Endothelial cell of umbilical vein (primary cell): ENCODE data around the gene NTN4. TPM values are rescaled to one million over a fixed set of nuclear protein-coding genes. Genes with fewer than 3 reads are reported as not detected.
A peak's percentile ranks its signal among the peaks of the same experiment; 100 is the strongest.
"Not testable (repeated sequence)": the region's sequence is repeated elsewhere in the genome, so short reads cannot be mapped to it uniquely, and the experiment has no call there.

ENCODE experiments used
- BruUV-seq: library from RNA; stranded (reverse); fragments of 400-500 nt; replicated peaks from 2 replicates; lab custom pipeline; 2021; lab: Mats Ljungman, UMichigan
- CTCF ChIA-PET: fragments of 300-600, 350-600 bp; sonication (Branson Sonifier 250); formaldehyde crosslinking; loops from one replicate; lab custom pipeline; 2021; ENCODE audit warnings: antibody characterized with exemption, inconsistent platforms; lab: Charles Lee
- POLR2A ChIA-PET: fragments of 300-600, 350-600 bp; sonication (Branson Sonifier 250); formaldehyde crosslinking; loops from one replicate; lab custom pipeline; 2021; ENCODE audit warnings: antibody characterized with exemption, inconsistent platforms; lab: Charles Lee
- DNase-seq: peaks from one replicate; pipeline ENCODE4 v3.0.0-alpha.2; 2011; ENCODE audit warnings: low read depth, low spot score
- FAIRE-seq: peaks from 2 replicates; lab custom pipeline; 2011; peaks lifted over from hg19 to GRCh38; lab: Jason Lieb, UNC
- H2AFZ ChIP-seq: 2 replicates; pipeline ENCODE4 v1.6.0; 2012; ENCODE audit warnings: low read depth, low read length, control low read depth, inconsistent platforms
- H3K27ac ChIP-seq: 2 replicates; pipeline ENCODE4 v1.5.1; 2011; ENCODE audit warnings: low read depth, mild to moderate bottlenecking, control low read depth, low read length, moderate library complexity; ENCODE audit not compliant: insufficient read depth
- H3K27me3 ChIP-seq, 2 experiments: 2 replicates each; pipeline versions ENCODE4 v1.6.0 to v1.6.1; 2011; ENCODE audit warnings: low read length in 2 of 2, mixed read lengths in 1 of 2; ENCODE audit not compliant: control insufficient read depth in 2 of 2, insufficient read depth in 2 of 2
- H3K36me3 ChIP-seq, 2 experiments: 2 replicates in 1 of 2; 3 replicates in 1 of 2; pipeline ENCODE4 v1.5.1; 2011; ENCODE audit warnings: low read length in 2 of 2, mild to moderate bottlenecking in 1 of 2, moderate library complexity in 1 of 2; ENCODE audit not compliant: control insufficient read depth in 2 of 2, insufficient read depth in 2 of 2; ENCODE audit errors: extremely low read depth in 1 of 2
- H3K4me1 ChIP-seq: 3 replicates; pipeline ENCODE4 v1.5.1; 2011; ENCODE audit warnings: mild to moderate bottlenecking, low read length; ENCODE audit not compliant: control insufficient read depth, insufficient read depth; ENCODE audit errors: extremely low read depth
- H3K4me2 ChIP-seq: 2 replicates; pipeline ENCODE4 v1.6.1; 2011; ENCODE audit warnings: low read length, control low read depth, mixed read lengths; ENCODE audit not compliant: insufficient read depth
- H3K4me3 ChIP-seq, 3 experiments: fragments of 200-600 bp in 1 of 3; sonication (generic), shearing (Covaris generic) in 1 of 3; replicated peaks in 1 of 3; 2 replicates each; pipeline ENCODE4 v1.5.1; 2011 to 2016; ENCODE audit warnings: control low read depth in 3 of 3, low read length in 3 of 3, mild to moderate bottlenecking in 2 of 3, inconsistent platforms in 1 of 3, low read depth in 1 of 3, moderate library complexity in 1 of 3; ENCODE audit not compliant: insufficient read depth in 1 of 3
- H3K79me2 ChIP-seq: 2 replicates; pipeline ENCODE4 v1.6.0; 2012; ENCODE audit warnings: low read length, inconsistent platforms; ENCODE audit not compliant: control insufficient read depth, insufficient read depth
- H3K9ac ChIP-seq: replicated peaks from 2 replicates; pipeline ENCODE3; 2011; ENCODE audit warnings: low read length, control low read depth; ENCODE audit not compliant: insufficient read depth; ENCODE audit errors: extremely low read depth
- H3K9me1 ChIP-seq: replicated peaks from 3 replicates; pipeline ENCODE4 v1.6.0; 2011; ENCODE audit warnings: mild to moderate bottlenecking, low read length; ENCODE audit not compliant: control insufficient read depth, insufficient read depth; ENCODE audit errors: extremely low read depth
- H3K9me3 ChIP-seq: replicated peaks from 2 replicates; pipeline ENCODE4 v1.5.1; 2012; ENCODE audit warnings: low read length, inconsistent platforms; ENCODE audit not compliant: control insufficient read depth, insufficient read depth
- H4K20me1 ChIP-seq: replicated peaks from 2 replicates; pipeline ENCODE3; 2011; ENCODE audit warnings: mild to moderate bottlenecking, low read length; ENCODE audit not compliant: control insufficient read depth, insufficient read depth; ENCODE audit errors: extremely low read depth
- CTCF ChIP-seq, 2 donors: IDR thresholded peaks; 1 replicate in 1 of 2; 2 replicates in 1 of 2; pipeline ENCODE4 v1.5.1; 2011; ENCODE audit warnings: low read length in 2 of 2, mild to moderate bottlenecking in 2 of 2, moderate library complexity in 2 of 2, control low read depth in 1 of 2, inconsistent platforms in 1 of 2, low read depth in 1 of 2; ENCODE audit not compliant: insufficient read depth in 1 of 2; ENCODE audit errors: extremely low read depth in 1 of 2
- EZH2 ChIP-seq: IDR thresholded peaks from 2 replicates; pipeline ENCODE4 v1.6.1; 2012; ENCODE audit warnings: borderline replicate concordance, low read depth, mild to moderate bottlenecking, moderate library complexity, low read length, inconsistent platforms; ENCODE audit not compliant: severe bottlenecking
- FOS ChIP-seq: IDR thresholded peaks from 2 replicates; pipeline ENCODE4 v1.6.1; 2011; ENCODE audit warnings: mild to moderate bottlenecking, low read length, moderate library complexity, borderline replicate concordance; ENCODE audit not compliant: insufficient read depth
- GATA2 ChIP-seq: IDR thresholded peaks from 2 replicates; pipeline ENCODE4 v1.7.0; 2011; ENCODE audit warnings: low read depth, mild to moderate bottlenecking, moderate library complexity, mixed read lengths, low read length; ENCODE audit not compliant: insufficient read length, insufficient read depth
- JUN ChIP-seq: IDR thresholded peaks from 2 replicates; pipeline ENCODE4 v1.6.1; 2011; ENCODE audit warnings: borderline replicate concordance, low read depth; ENCODE audit not compliant: insufficient read length, insufficient read depth
- MYC ChIP-seq: IDR thresholded peaks from one replicate; pipeline ENCODE4 v1.6.1; 2011; ENCODE audit warnings: mild to moderate bottlenecking, low read depth, low read length
- POLR2AphosphoS5 ChIP-seq: IDR thresholded peaks from 2 replicates; pipeline ENCODE4 v1.6.1; 2012; ENCODE audit warnings: low read depth, mild to moderate bottlenecking, control low read depth, low read length, moderate library complexity; ENCODE audit not compliant: insufficient read depth
- dilution Hi-C: fragments of 300-500 bp; cut with MboI; formaldehyde crosslinking; loops from one replicate; pipeline ENCODE4 v1.15.0; 2019; ENCODE audit warnings: low sequenced_read_pairs; ENCODE audit not compliant: extremely low pct_ligation_motif_present
- intact Hi-C: fragments of 100-400 bp; cut with micrococcal nuclease; formaldehyde crosslinking; loops from one replicate; pipeline ENCODE4 v1.10.0; 2022
- polyA plus RNA-seq, 4 experiments: library from polyadenylated mRNA; depleted of rRNA in 3 of 4; stranded (reverse) in 3 of 4; unstranded in 1 of 4; fragments of >200 nt; gene quantifications; 2 replicates each; pipeline versions ENCODE4 v1.2.1 to v1.2.3, GENCODE V29; 2011 to 2012; ENCODE audit warnings: missing spikeins in 1 of 4
- total RNA-seq: library from RNA; stranded (reverse); gene quantifications from 2 replicates; pipeline ENCODE4 v1.2.3, GENCODE V29; 2021

Gene NTN4
- total and polyA plus RNA-seq, 2 donors (not counting 3 experiments of a cell fraction or from before 2014, with no cell fraction given): 120 to 317 TPM

- TF ChIP-seq GATA2: no peak
- no peak for TF ChIP-seq JUN
- no peak for TF ChIP-seq EZH2
- TF ChIP-seq FOS: no peak
- no peak for TF ChIP-seq MYC
- TF ChIP-seq CTCF (IDR thresholded peaks at IDR 0.05; ENCODE audit: extremely low read depth in 1 of 2, insufficient read depth in 1 of 2, low read depth in 1 of 2, low read length in 2 of 2): no peak
- no peak for TF ChIP-seq POLR2AphosphoS5
- no peaks in the 10 kb centered on the region for H4K20me1 ChIP-seq
- H2AFZ ChIP-seq: no peak overlapping the region
- ChIA-PET CTCF (interaction anchor here (0.7 to 1.8 kb wide), 4 partner anchors 10 to 46 kb away, joined by 3 to 8 read pairs (median 3); no protein-coding TSS in a partner anchor), POLR2A (no interaction called here)
- H3K4me1 ChIP-seq: peaks cover 15% of the 10 kb centered on the region
- no peaks in the 10 kb centered on the region for H3K36me3 ChIP-seq
- no peak overlapping the region for H3K9ac ChIP-seq
- H3K9me1 ChIP-seq: no peaks in the 10 kb centered on the region
- no peak overlapping the region for H3K4me3 ChIP-seq
- H3K4me2 ChIP-seq: no peak overlapping the region
- H3K27ac ChIP-seq: no peak overlapping the region
- no TSS peak for BruUV-seq
- DNase-seq: peak; percentile 72
- intact Hi-C loops (loop anchor here (5.0 kb wide), 1 partner anchor 97 kb away; no protein-coding TSS in a partner anchor), dilution Hi-C loops (no loop called here)
- H3K79me2 ChIP-seq: no peaks in the 10 kb centered on the region
- no peak for FAIRE-seq
- H3K9me3 ChIP-seq: no peaks in the 10 kb centered on the region
- no peaks in the 10 kb centered on the region for H3K27me3 ChIP-seq
Measured at GRCh38 chr12:95620171-95620570, 170.4 kb downstream of the NTN4 start.

GRCh38 chr12:95616470-95616869 is 174.1 kb downstream of the NTN4 start:
- H3K9me1 ChIP-seq, H4K20me1 ChIP-seq, H3K4me3 ChIP-seq, H3K27me3 ChIP-seq, intact Hi-C loops, H3K36me3 ChIP-seq, CTCF ChIA-PET, H3K27ac ChIP-seq, H3K4me2 ChIP-seq, H2AFZ ChIP-seq, POLR2A ChIA-PET, H3K9ac ChIP-seq, FAIRE-seq, dilution Hi-C loops, H3K9me3 ChIP-seq, BruUV-seq, H3K79me2 ChIP-seq, DNase-seq: not testable (repeated sequence)
- H3K4me1 ChIP-seq: peaks cover 13% of the 10 kb centered on the region
